Measurements from ENCODE around the gene CCDC7.

CCDC7 gene

GRCh38 chr10:32922170-32922569 is 476.2 kb downstream of the CCDC7 start:
- Mint-ChIP-seq H3K4me1 (ENCODE audit: low read depth) (peaks cover 19% of the 10 kb centered on the region), H3K27me3 (no peaks in the 10 kb centered on the region), H3K9me3 (ENCODE audit: low read depth) (no peaks in the 10 kb centered on the region), H3K27ac (no peak overlapping the region), H3K36me3 (peaks cover 40% of the 10 kb centered on the region), H3K4me3 (no peak overlapping the region)

- Mint-ChIP-seq H3K36me3 (peaks cover 39% of the 10 kb centered on the region), H3K9me3 (ENCODE audit: low read depth) (no peaks in the 10 kb centered on the region), H3K27me3 (no peaks in the 10 kb centered on the region), H3K4me1 (ENCODE audit: low read depth) (peaks cover 19% of the 10 kb centered on the region), H3K27ac (no peak overlapping the region), H3K4me3 (no peak overlapping the region)
Observed at GRCh38 chr10:32923134-32923533, 477.2 kb downstream of the CCDC7 start.

- Mint-ChIP-seq H3K36me3 (peaks cover 40% of the 10 kb centered on the region), H3K4me1 (ENCODE audit: low read depth) (peaks cover 22% of the 10 kb centered on the region), H3K4me3 (no peak overlapping the region), H3K9me3 (ENCODE audit: low read depth) (no peaks in the 10 kb centered on the region), H3K27me3 (no peaks in the 10 kb centered on the region), H3K27ac (no peak overlapping the region)
Observed at GRCh38 chr10:32923849-32924248, 477.9 kb downstream of the CCDC7 start.
